CD4-positive, alpha-beta memory T cell (primary cell): ENCODE data around the gene SNW1. TPM values are rescaled to one million over a fixed set of nuclear protein-coding genes. Genes with fewer than 3 reads are reported as not detected.
"Not testable (repeated sequence)": the region's sequence is repeated elsewhere in the genome, so short reads cannot be mapped to it uniquely, and the experiment has no call there.

Experiments
- CTCF ChIA-PET: fragments of 350-600 bp; sonication (Branson Sonifier 250); formaldehyde crosslinking; loops from one replicate; lab custom pipeline; 2021; ENCODE audit warnings: inconsistent platforms; ENCODE audit not compliant: partially characterized antibody; lab: Charles Lee
- POLR2A ChIA-PET: fragments of 350-600 bp; sonication (Branson Sonifier 250); formaldehyde crosslinking; loops from one replicate; lab custom pipeline; 2021; ENCODE audit not compliant: partially characterized antibody; lab: Charles Lee
- DNase-seq, 5 donors: peaks; one replicate each; pipeline versions ENCODE4 v3.0.0 to v3.0.0-alpha.2; 2020 to 2022; ENCODE audit warnings: mixed read lengths in 1 of 5
- H3K27ac ChIP-seq: one replicate; pipeline ENCODE4 v1.7.0; 2013; ENCODE audit warnings: low read depth, low read length
- H3K27me3 ChIP-seq: 2 replicates; pipeline ENCODE4 v1.7.0; 2013; ENCODE audit warnings: mild to moderate bottlenecking, low read length, moderate library complexity; ENCODE audit not compliant: insufficient read depth
- H3K36me3 ChIP-seq: 2 replicates; pipeline ENCODE4 v1.7.0; 2013; ENCODE audit warnings: mild to moderate bottlenecking, low read length, moderate library complexity; ENCODE audit not compliant: insufficient read depth
- H3K4me1 ChIP-seq: 2 replicates; pipeline ENCODE4 v1.7.0; 2013; ENCODE audit warnings: mild to moderate bottlenecking, low read length, moderate library complexity; ENCODE audit not compliant: insufficient read depth
- H3K4me3 ChIP-seq, 2 donors: one replicate each; pipeline ENCODE4 v1.7.0; 2013; ENCODE audit warnings: low read length in 2 of 2, mild to moderate bottlenecking in 1 of 2
- H3K9me3 ChIP-seq, 2 donors: one replicate each; pipeline ENCODE4 v1.7.0; 2013; ENCODE audit warnings: low read length in 2 of 2, control low read depth in 1 of 2; ENCODE audit not compliant: control insufficient read depth in 1 of 2
- H3K27ac Mint-ChIP-seq, 7 donors: one replicate each; pipeline ENCODE4 v1.8.0; 2020 to 2021; ENCODE audit warnings: mixed read lengths in 7 of 7, mild to moderate bottlenecking in 6 of 7, inconsistent platforms in 3 of 7, moderate library complexity in 3 of 7
- H3K27me3 Mint-ChIP-seq, 2 donors: one replicate each; pipeline ENCODE4 v1.8.0; 2020 to 2021; ENCODE audit warnings: mixed read lengths in 2 of 2
- H3K36me3 Mint-ChIP-seq, 2 donors: one replicate each; pipeline ENCODE4 v1.8.0; 2020 to 2021; ENCODE audit warnings: mixed read lengths in 2 of 2, inconsistent platforms in 1 of 2, mild to moderate bottlenecking in 1 of 2
- H3K4me1 Mint-ChIP-seq, 4 donors: one replicate each; pipeline ENCODE4 v1.8.0; 2020 to 2021; ENCODE audit warnings: mixed read lengths in 4 of 4, mild to moderate bottlenecking in 1 of 4
- H3K4me3 Mint-ChIP-seq, 8 donors: one replicate each; pipeline ENCODE4 v1.8.0; 2020 to 2021; ENCODE audit warnings: mixed read lengths in 8 of 8, mild to moderate bottlenecking in 7 of 8, moderate library complexity in 6 of 8, inconsistent platforms in 3 of 8
- H3K9me3 Mint-ChIP-seq, 8 donors: one replicate each; pipeline ENCODE4 v1.8.0; 2020 to 2021; ENCODE audit warnings: mixed read lengths in 8 of 8, mild to moderate bottlenecking in 5 of 8, inconsistent platforms in 3 of 8, moderate library complexity in 1 of 8
- intact Hi-C: fragments of 100-400 bp; cut with micrococcal nuclease; formaldehyde crosslinking; loops from one replicate; pipeline ENCODE4 v1.15.1; 2023
- polyA plus RNA-seq, 2 donors: library from polyadenylated mRNA; unstranded; fragments of 300-500 nt; fragmentation: Illumina TruSeq; gene quantifications; one replicate each; pipeline ENCODE4 v1.2.3, GENCODE V29; 2021
- total RNA-seq, 2 experiments: library from RNA; stranded (reverse); gene quantifications; one replicate each; pipeline ENCODE4 v1.2.3, GENCODE V29; 2021

SNW1 gene
- total and polyA plus RNA-seq, 4 experiments from 2014 or later = 54.4 to 99.7 (median 91.4) TPM

- H3K4me3 Mint-ChIP-seq = no peak overlapping the region
- DNase-seq = no peak
- intact Hi-C loops = no loop called here
- CTCF ChIA-PET = no interaction called here
- POLR2A ChIA-PET = no interaction called here
- no peaks in the 10 kb centered on the region for H3K36me3 Mint-ChIP-seq
- no peaks in the 10 kb centered on the region for H3K4me1 Mint-ChIP-seq
- H3K27ac ChIP-seq = no peak overlapping the region
- no peak overlapping the region for H3K4me3 ChIP-seq
- no peaks in the 10 kb centered on the region for H3K27me3 Mint-ChIP-seq
- H3K27ac Mint-ChIP-seq = no peak overlapping the region
- H3K27me3 ChIP-seq = no peaks in the 10 kb centered on the region
- H3K9me3 ChIP-seq = no peaks in the 10 kb centered on the region
- no peaks in the 10 kb centered on the region for H3K36me3 ChIP-seq
- H3K4me1 ChIP-seq = no peaks in the 10 kb centered on the region
- no peaks in the 10 kb centered on the region for H3K9me3 Mint-ChIP-seq
Observed at GRCh38 chr14:77782202-77782601, 21.2 kb upstream of the SNW1 start.

- intact Hi-C loops, H3K4me1 Mint-ChIP-seq, H3K4me3 ChIP-seq, H3K27me3 ChIP-seq, H3K36me3 Mint-ChIP-seq, CTCF ChIA-PET, H3K27me3 Mint-ChIP-seq, H3K9me3 ChIP-seq, POLR2A ChIA-PET, H3K36me3 ChIP-seq, H3K4me3 Mint-ChIP-seq, H3K27ac ChIP-seq, DNase-seq, H3K27ac Mint-ChIP-seq, H3K9me3 Mint-ChIP-seq, H3K4me1 ChIP-seq: not testable (repeated sequence)
Observed at GRCh38 chr14:77773966-77774365, 13.0 kb upstream of the SNW1 start.

DNA sequence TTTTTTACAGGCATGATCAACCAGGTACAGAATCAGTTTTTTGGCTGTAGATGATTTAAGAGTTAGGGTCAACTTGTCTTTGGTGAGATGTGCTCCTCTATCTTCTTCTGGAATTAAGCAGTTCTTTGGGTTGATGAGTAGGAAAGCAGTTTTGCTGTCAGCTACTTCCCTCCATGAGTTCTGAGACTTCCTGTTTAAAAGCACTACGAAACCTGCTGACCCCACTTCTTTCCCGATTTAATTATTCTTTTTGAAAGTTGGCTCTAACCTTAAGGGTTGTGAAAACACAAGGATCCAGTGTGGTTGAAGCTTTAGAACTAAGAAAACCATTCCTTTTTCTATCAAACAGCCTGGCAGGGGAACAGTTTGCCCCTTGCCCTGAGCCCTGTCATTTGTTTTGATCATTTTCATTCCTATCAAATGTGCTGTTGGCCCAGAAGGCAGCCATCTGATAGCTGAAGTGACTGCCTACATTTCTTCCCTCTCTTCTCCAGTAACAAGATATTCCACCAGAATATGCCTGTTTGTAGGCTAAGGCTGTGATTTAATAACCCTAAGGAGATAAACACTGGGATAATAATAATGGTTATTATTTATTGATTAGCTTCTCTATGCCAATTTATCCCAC, 7.6 kb upstream of the SNW1 start:
- POLR2A ChIA-PET, H3K9me3 ChIP-seq, DNase-seq, H3K27ac ChIP-seq, H3K36me3 Mint-ChIP-seq, H3K4me1 Mint-ChIP-seq, CTCF ChIA-PET, H3K9me3 Mint-ChIP-seq, H3K4me3 ChIP-seq, H3K27me3 Mint-ChIP-seq, H3K36me3 ChIP-seq, H3K27me3 ChIP-seq, H3K4me1 ChIP-seq, intact Hi-C loops, H3K4me3 Mint-ChIP-seq, H3K27ac Mint-ChIP-seq: not testable (repeated sequence)

DNA sequence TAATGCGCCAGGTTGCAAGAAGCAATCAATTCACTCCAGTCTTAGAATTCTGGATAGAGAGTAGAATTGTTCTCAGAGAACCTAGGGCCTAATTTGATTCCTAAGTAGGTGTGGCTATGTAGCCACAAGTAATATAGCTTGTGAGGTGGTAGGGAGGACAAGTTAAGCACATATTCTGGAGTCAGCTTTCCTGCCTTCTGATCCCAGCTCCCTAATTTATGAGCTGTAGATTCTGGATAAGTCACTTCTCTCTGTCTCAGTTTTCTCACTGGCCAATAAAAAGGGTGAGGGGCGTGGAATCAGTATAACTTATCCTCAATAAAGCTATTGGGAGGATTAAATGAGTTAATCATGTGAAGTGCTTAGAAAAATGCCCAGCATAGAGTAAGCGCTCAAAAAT, 3.0 kb upstream of the SNW1 start:
- no peaks in the 10 kb centered on the region for H3K36me3 ChIP-seq
- Mint-ChIP-seq H3K9me3 (no peaks in the 10 kb centered on the region), H3K4me3 (no peak overlapping the region), H3K27me3 (no peaks in the 10 kb centered on the region), H3K36me3 (peaks cover 0 to 15% of the 10 kb centered on the region in 2 donors), H3K4me1 (peaks cover 8 to 29% (median 17%) of the 10 kb centered on the region in 4 donors), H3K27ac (no peak overlapping the region)
- no peak for DNase-seq
- no peak overlapping the region for H3K4me3 ChIP-seq
- no peaks in the 10 kb centered on the region for H3K27me3 ChIP-seq
- POLR2A ChIA-PET = no interaction called here
- no peak overlapping the region for H3K27ac ChIP-seq
- no peaks in the 10 kb centered on the region for H3K9me3 ChIP-seq
- intact Hi-C loops = no loop called here
- CTCF ChIA-PET = no interaction called here
- peaks cover 21% of the 10 kb centered on the region for H3K4me1 ChIP-seq

GRCh38 chr14:77763316-77763715, 2.4 kb upstream of the SNW1 start:
- Histone ChIP-seq H3K4me3 (no peak overlapping the region), H3K27ac (no peak overlapping the region), H3K27me3 (no peaks in the 10 kb centered on the region), H3K4me1 (peaks cover 28% of the 10 kb centered on the region), H3K9me3 (no peaks in the 10 kb centered on the region), H3K36me3 (no peaks in the 10 kb centered on the region)
- no peak overlapping the region for H3K4me3 Mint-ChIP-seq
- H3K9me3 Mint-ChIP-seq = no peaks in the 10 kb centered on the region
- ChIA-PET POLR2A (interaction anchor here (3.3 kb wide), 1 partner anchor 36 kb away, joined by 25 read pairs; the partner anchor contains the start of gene ADCK1), CTCF (no interaction called here)
- no peak overlapping the region for H3K27ac Mint-ChIP-seq
- intact Hi-C loops = no loop called here
- H3K4me1 Mint-ChIP-seq = peaks cover 15 to 36% (median 24%) of the 10 kb centered on the region in 4 donors
- H3K27me3 Mint-ChIP-seq = no peaks in the 10 kb centered on the region
- no peak for DNase-seq
- H3K36me3 Mint-ChIP-seq = peaks cover 0 to 21% of the 10 kb centered on the region in 2 donors

- H3K4me3 ChIP-seq = peak overlapping the region; percentile 94 to 98
- peak overlapping the region; percentile 99 for H3K27ac ChIP-seq
- ChIA-PET CTCF (interaction anchor here (1.2 to 1.5 kb wide), 2 partner anchors 39 to 63 kb away, joined by 3 to 4 read pairs; partner anchors contain the start of gene ADCK1), POLR2A (interaction anchor here (1.1 to 3.3 kb wide), 6 partner anchors 10 to 440 kb away, joined by 3 to 25 read pairs (median 6); partner anchors contain the start of genes ADCK1, GSTZ1, POMT2 and SLIRP)
- no peaks in the 10 kb centered on the region for H3K9me3 ChIP-seq
- no peak for DNase-seq
- H3K27ac Mint-ChIP-seq = peak overlapping the region; percentile 97 to 100 (median 98)
- H3K4me3 Mint-ChIP-seq = peak overlapping the region; percentile 95 to 98 (median 97)
- H3K4me1 ChIP-seq = peaks cover 47% of the 10 kb centered on the region
- H3K36me3 ChIP-seq = peaks cover under 1% of the 10 kb centered on the region
- H3K27me3 ChIP-seq = no peaks in the 10 kb centered on the region
- no peaks in the 10 kb centered on the region for H3K27me3 Mint-ChIP-seq
- peaks cover 0 to 29% of the 10 kb centered on the region in 2 donors for H3K36me3 Mint-ChIP-seq
- peaks cover 22 to 55% (median 36%) of the 10 kb centered on the region in 4 donors for H3K4me1 Mint-ChIP-seq
- intact Hi-C loops = loop anchor here (1.0 kb wide), 5 partner anchors 39 to 384 kb away; partner anchors contain the start of genes ADCK1, ALKBH1, SAMD15 and SLIRP
- H3K9me3 Mint-ChIP-seq = no peaks in the 10 kb centered on the region
Observed at GRCh38 chr14:77761205-77761931, 412 bp upstream of the SNW1 start.

GRCh38 chr14:77752799-77753516, 8.0 kb downstream of the SNW1 start:
- H3K27me3 ChIP-seq = no peaks in the 10 kb centered on the region
- intact Hi-C loops = no loop called here
- ChIA-PET CTCF (interaction anchor here (1.4 kb wide), 1 partner anchor 64 kb away, joined by 3 read pairs; no protein-coding TSS in a partner anchor), POLR2A (interaction anchor here (2.2 kb wide), 1 partner anchor 8 kb away, joined by 7 read pairs; the partner anchor contains the start of gene SNW1)
- peak overlapping the region in 1 of 8 donors; percentile 4 for H3K4me3 Mint-ChIP-seq
- no peak for DNase-seq
- peak overlapping the region in 2 of 7 donors; percentile 1 to 59 for H3K27ac Mint-ChIP-seq
- no peak overlapping the region for H3K27ac ChIP-seq
- peaks cover 37% of the 10 kb centered on the region for H3K4me1 ChIP-seq
- no peaks in the 10 kb centered on the region for H3K9me3 ChIP-seq
- H3K36me3 Mint-ChIP-seq = peaks cover 41 to 62% of the 10 kb centered on the region in 2 donors
- H3K36me3 ChIP-seq = peaks cover 50% of the 10 kb centered on the region
- peaks cover 21 to 61% (median 43%) of the 10 kb centered on the region in 4 donors for H3K4me1 Mint-ChIP-seq
- no peaks in the 10 kb centered on the region for H3K27me3 Mint-ChIP-seq
- H3K4me3 ChIP-seq = no peak overlapping the region
- peaks cover 0 to 2% (median 0%) of the 10 kb centered on the region in 8 donors for H3K9me3 Mint-ChIP-seq
